Pancreas (tissue), 10 donors: ENCODE measurements around the gene DUSP16. TPM values are rescaled to one million over a fixed set of nuclear protein-coding genes. Genes with fewer than 3 reads are reported as not detected.
"Not testable (repeated sequence)": the region's sequence is repeated elsewhere in the genome, so short reads cannot be mapped to it uniquely, and the experiment has no call there.

Experiments
- ATAC-seq, 4 donors: fragments of 200-7000 bp; cut with Tn5 transposase; one replicate each; pipeline versions ENCODE4 v1.8.0 to v1.9.1; 2020; ENCODE audit warnings: mild to moderate bottlenecking in 4 of 4, moderate library complexity in 4 of 4
- DNase-seq, 6 donors: peaks; one replicate each; pipeline ENCODE4 v3.0.0-alpha.2; 2020
- FAIRE-seq: peaks from 2 replicates; lab custom pipeline; 2012; peaks lifted over from hg19 to GRCh38; lab: Jason Lieb, UNC
- H3K27ac ChIP-seq, 4 donors: fragments of 200-600 bp; sonication (generic); 1 replicate in 3 of 4; 2 replicates in 1 of 4; pipeline versions ENCODE4 v1.5.0 to v1.8.0; 2020
- H3K27me3 ChIP-seq, 4 donors: fragments of 200-600 bp; one replicate each; pipeline ENCODE4 v1.8.0; 2021
- H3K36me3 ChIP-seq, 3 donors: fragments of 200-600 bp; sonication (generic) in 1 of 3; one replicate each; pipeline versions ENCODE4 v1.5.0 to v1.8.0; 2020 to 2021
- H3K4me1 ChIP-seq, 3 donors: fragments of 200-600 bp; one replicate each; pipeline ENCODE4 v1.8.0; 2021
- H3K4me3 ChIP-seq, 4 donors: fragments of 200-600 bp; sonication (generic) in 2 of 4; one replicate each; pipeline versions ENCODE4 v1.5.0 to v1.8.0; 2020 to 2021
- H3K9me3 ChIP-seq, 4 donors: fragments of 200-600 bp; one replicate each; pipeline ENCODE4 v1.8.0; 2021
- CTCF ChIP-seq, 4 donors: fragments of 200-600 bp; sonication (generic) in 3 of 4; IDR thresholded peaks; one replicate each; pipeline versions ENCODE4 v1.5.0 to v1.8.0; 2021; ENCODE audit warnings: antibody characterized with exemption in 4 of 4
- WGBS, 2 donors: extraction: QIAGEN DNeasy Blood & Tissue Kit; methylation state at CpG; one replicate each; pipeline ENCODE4 v1.1.7; 2013; 5-methylcytosine and 5-hydroxymethylcytosine counted together
- intact Hi-C, 3 donors: fragments of 100-400 bp; cut with DNase I; formaldehyde crosslinking; loops; one replicate each; pipeline versions ENCODE4 v1.11.1 to v1.14.2; 2022
- polyA plus RNA-seq, 2 donors: library from polyadenylated mRNA; stranded (reverse); fragments of 200-250 nt; gene quantifications; one replicate each; pipeline ENCODE4 v1.2.3, GENCODE V29; 2013
- total RNA-seq, 6 donors: library from RNA; stranded (reverse); fragmentation: NEBNext Ultra II Directional in 4 of 6; extraction: Animal tissue kit (Norgen Biotek cat#: 25700) in 4 of 6; gene quantifications; one replicate each; pipeline versions ENCODE4 v1.2.1 to v1.2.4, GENCODE V29; 2021 to 2023
- donor health status: healthy with polysubstance abuse.
- donor health status: DM: no; HTN: no; CAD: no; lungs with moderate emphysema.
- donor health status: DM: no; HTN: no; CAD: no.
- donor health status: control.
- donor health status: control.
- donor health status: Bipolar disorder and iron deficiency.
- donor health status: DM: yes; HTN: yes; CAD: no.
- donor health status: DM: no; HTN: no; CAD: no.
- donor health status: DM: no; HTN: no; CAD: no.
- donor health status: DM: yes; HTN: yes; CAD: no.

Gene DUSP16
- total and polyA plus RNA-seq, 8 donors = 5.8 to 38.7 (median 26.5) TPM

GRCh38 chr12:12590961-12591360 is 28.3 kb upstream of the DUSP16 start:
- ATAC-seq (no peak), FAIRE-seq (no peak), DNase-seq (no peak)
- Histone ChIP-seq H3K4me3 (no peak overlapping the region), H3K9me3 (no peaks in the 10 kb centered on the region), H3K27ac (no peak overlapping the region), H3K4me1 (peaks cover 0 to 6% (median 3%) of the 10 kb centered on the region in 3 donors), H3K36me3 (no peaks in the 10 kb centered on the region), H3K27me3 (no peaks in the 10 kb centered on the region)
- intact Hi-C loops = no loop called here
- TF ChIP-seq CTCF (IDR thresholded peaks at IDR 0.05) = no peak
- WGBS, 2 donors = 90 to 94% methylated on average over 6 of the region's 6 CpGs

GRCh38 chr12:12588436-12588835 is 25.8 kb upstream of the DUSP16 start:
- H3K9me3 ChIP-seq, H3K36me3 ChIP-seq, H3K27ac ChIP-seq, H3K4me1 ChIP-seq, FAIRE-seq, DNase-seq, H3K27me3 ChIP-seq, H3K4me3 ChIP-seq, ATAC-seq, intact Hi-C loops: not testable (repeated sequence)
- WGBS, 2 donors = 79 to 94% methylated on average over 3 of the region's 3 CpGs

GRCh38 chr12:12587878-12588277 is 25.2 kb upstream of the DUSP16 start:
- FAIRE-seq (no peak), DNase-seq (no peak), ATAC-seq (no peak)
- 89 to 91% methylated on average over 1 of the region's 1 CpG for WGBS, 2 donors
- Histone ChIP-seq H3K27me3 (no peaks in the 10 kb centered on the region), H3K9me3 (no peaks in the 10 kb centered on the region), H3K4me1 (peaks cover 0 to 6% (median 3%) of the 10 kb centered on the region in 3 donors), H3K4me3 (no peak overlapping the region), H3K36me3 (no peaks in the 10 kb centered on the region), H3K27ac (peak overlapping the region in 1 of 4 donors; percentile 53)
- no peak for TF ChIP-seq CTCF (IDR thresholded peaks at IDR 0.05)
- intact Hi-C loops = no loop called here

- TF ChIP-seq CTCF (IDR thresholded peaks at IDR 0.05) = no peak
- intact Hi-C loops = no loop called here
- 35 to 41% methylated on average over 8 of the region's 8 CpGs for WGBS, 2 donors
These were observed 24.4 kb upstream of the DUSP16 start for GRCh38 chr12:12586879-12587675.

GRCh38 chr12:12585115-12585863 is 22.6 kb upstream of the DUSP16 start:
- Histone ChIP-seq H3K4me1 (peaks cover 0 to 6% (median 3%) of the 10 kb centered on the region in 3 donors), H3K27me3 (no peaks in the 10 kb centered on the region), H3K27ac (peak overlapping the region in 1 of 4 donors; percentile 15), H3K36me3 (no peaks in the 10 kb centered on the region), H3K4me3 (no peak overlapping the region), H3K9me3 (no peaks in the 10 kb centered on the region)
- 84 to 91% methylated on average over 2 of the region's 2 CpGs for WGBS, 2 donors
- intact Hi-C loops = no loop called here
- no peak for DNase-seq
- ATAC-seq = peak in 3 of 4 donors; percentile 34 to 56 (median 49)
- no peak for FAIRE-seq
- no peak for TF ChIP-seq CTCF (IDR thresholded peaks at IDR 0.05)

More at GRCh38 chr12:12586879-12587675, 24.4 kb upstream of the DUSP16 start:
- ATAC-seq (peak in 3 of 4 donors; percentile 55 to 76 (median 69)), DNase-seq (peak in 2 of 6 donors; percentile 11 to 16), FAIRE-seq (no peak)
- Histone ChIP-seq H3K4me3 (no peak overlapping the region), H3K27me3 (no peaks in the 10 kb centered on the region), H3K27ac (peak overlapping the region in 2 of 4 donors; percentile 8 to 53), H3K36me3 (no peaks in the 10 kb centered on the region), H3K9me3 (no peaks in the 10 kb centered on the region), H3K4me1 (peaks cover 0 to 6% (median 3%) of the 10 kb centered on the region in 3 donors)
